Neural progenitor cell (in vitro differentiated cells): ENCODE results near the gene FAIM2. TPM values are rescaled to one million over a fixed set of nuclear protein-coding genes. Genes with fewer than 3 reads are reported as not detected.

Experiments
- DNase-seq: peaks from one replicate; pipeline ENCODE4 v3.0.0-alpha.2; 2016; ENCODE audit warnings: low spot score
- H2AFZ ChIP-seq: fragments of 200-600 bp; sonication (generic); replicated peaks from 2 replicates; pipeline ENCODE4 v1.6.1; 2016; ENCODE audit warnings: antibody characterized with exemption
- H3F3A ChIP-seq: fragments of 200-600 bp; sonication (generic); 2 replicates; pipeline ENCODE4 v1.6.1; 2016; ENCODE audit warnings: antibody characterized with exemption, low read depth
- H3K27ac ChIP-seq: fragments of 200-600 bp; sonication (generic); 2 replicates; pipeline ENCODE4 v1.5.1; 2016; ENCODE audit warnings: mild to moderate bottlenecking
- H3K27me3 ChIP-seq: fragments of 200-600 bp; sonication (generic); 2 replicates; pipeline ENCODE4 v1.6.1; 2016; ENCODE audit warnings: mild to moderate bottlenecking, moderate library complexity
- H3K36me3 ChIP-seq: fragments of 200-600 bp; sonication (generic); 2 replicates; pipeline ENCODE4 v1.5.1; 2016
- H3K4me1 ChIP-seq: fragments of 200-600 bp; sonication (generic); 2 replicates; pipeline ENCODE4 v1.6.1; 2016; ENCODE audit warnings: mixed run types
- H3K4me2 ChIP-seq: fragments of 200-600 bp; sonication (generic); 2 replicates; pipeline ENCODE4 v1.6.1; 2016
- H3K4me3 ChIP-seq: fragments of 200-600 bp; sonication (generic); 2 replicates; pipeline ENCODE4 v1.5.1; 2016
- H3K79me2 ChIP-seq: fragments of 200-600 bp; sonication (generic); 2 replicates; pipeline ENCODE4 v1.6.1; 2016; ENCODE audit warnings: low read depth
- H3K9ac ChIP-seq: fragments of 200-600 bp; sonication (generic); 2 replicates; pipeline ENCODE4 v1.6.1; 2016
- H3K9me3 ChIP-seq: fragments of 200-600 bp; sonication (generic); 2 replicates; pipeline ENCODE4 v1.5.1; 2016; ENCODE audit warnings: low read depth
- H4K20me1 ChIP-seq: fragments of 200-600 bp; sonication (generic); 2 replicates; pipeline ENCODE4 v1.6.1; 2016; ENCODE audit warnings: low read depth
- H3K27ac Mint-ChIP-seq: 3 replicates; pipeline ENCODE4 v1.8.0; 2021; ENCODE audit warnings: mixed read lengths
- H3K27me3 Mint-ChIP-seq: 2 replicates; pipeline ENCODE4 v1.8.0; 2022; ENCODE audit warnings: low read depth, mild to moderate bottlenecking, inconsistent platforms, moderate library complexity, mixed read lengths; ENCODE audit not compliant: insufficient read depth
- H3K36me3 Mint-ChIP-seq: 3 replicates; pipeline ENCODE4 v1.8.0; 2021; ENCODE audit warnings: mixed read lengths
- H3K4me1 Mint-ChIP-seq: 3 replicates; pipeline ENCODE4 v1.8.0; 2021; ENCODE audit warnings: mixed read lengths
- H3K4me3 Mint-ChIP-seq: 3 replicates; pipeline ENCODE4 v1.8.0; 2021; ENCODE audit warnings: mild to moderate bottlenecking, moderate library complexity, mixed read lengths
- H3K9me3 Mint-ChIP-seq: 3 replicates; pipeline ENCODE4 v1.8.0; 2020; ENCODE audit warnings: mixed read lengths
- EZH2 ChIP-seq: fragments of 200-600 bp; sonication (generic); IDR thresholded peaks from 2 replicates; pipeline ENCODE4 v1.6.1; 2017; ENCODE audit warnings: antibody characterized with exemption, mild to moderate bottlenecking, moderate library complexity
- EZH2phosphoT487 ChIP-seq: fragments of 200-600 bp; sonication (generic); IDR thresholded peaks from 2 replicates; pipeline ENCODE4 v1.6.1; 2017; ENCODE audit warnings: antibody characterized with exemption
- total RNA-seq: library from RNA; depleted of rRNA; stranded (reverse); fragments of >200 nt; gene quantifications from 2 replicates; pipeline ENCODE4 v1.2.3, GENCODE V29; 2015; ENCODE audit warnings: low replicate concordance
- TF ChIP-seq, protein P1 (sequence below): fragments of 200-600 bp; sonication (generic); IDR thresholded peaks from 2 replicates; pipeline ENCODE4 v1.5.1; 2017; ENCODE audit warnings: antibody characterized with exemption, mild to moderate bottlenecking

FAIM2 gene
- total RNA-seq, 1 donor from 2014 or later = 0.39 TPM

GRCh38 chr12:49874142-49874897 is 29.4 kb downstream of the FAIM2 start:
- H3K4me3 ChIP-seq = no peak overlapping the region
- no peaks in the 10 kb centered on the region for H4K20me1 ChIP-seq
- H3K27ac ChIP-seq = no peak overlapping the region
- Mint-ChIP-seq H3K27me3 (peaks cover 20% of the 10 kb centered on the region), H3K27ac (no peak overlapping the region), H3K4me3 (no peak overlapping the region), H3K9me3 (peaks cover 12% of the 10 kb centered on the region), H3K36me3 (no peaks in the 10 kb centered on the region), H3K4me1 (peaks cover 11% of the 10 kb centered on the region)
- H3K27me3 ChIP-seq = no peaks in the 10 kb centered on the region
- no peak for DNase-seq
- peaks cover 20% of the 10 kb centered on the region for H3F3A ChIP-seq
- H3K79me2 ChIP-seq = no peaks in the 10 kb centered on the region
- H2AFZ ChIP-seq = no peak overlapping the region
- H3K36me3 ChIP-seq = no peaks in the 10 kb centered on the region
- H3K9ac ChIP-seq = no peak overlapping the region
- no peaks in the 10 kb centered on the region for H3K9me3 ChIP-seq
- TF ChIP-seq, protein P1, sequence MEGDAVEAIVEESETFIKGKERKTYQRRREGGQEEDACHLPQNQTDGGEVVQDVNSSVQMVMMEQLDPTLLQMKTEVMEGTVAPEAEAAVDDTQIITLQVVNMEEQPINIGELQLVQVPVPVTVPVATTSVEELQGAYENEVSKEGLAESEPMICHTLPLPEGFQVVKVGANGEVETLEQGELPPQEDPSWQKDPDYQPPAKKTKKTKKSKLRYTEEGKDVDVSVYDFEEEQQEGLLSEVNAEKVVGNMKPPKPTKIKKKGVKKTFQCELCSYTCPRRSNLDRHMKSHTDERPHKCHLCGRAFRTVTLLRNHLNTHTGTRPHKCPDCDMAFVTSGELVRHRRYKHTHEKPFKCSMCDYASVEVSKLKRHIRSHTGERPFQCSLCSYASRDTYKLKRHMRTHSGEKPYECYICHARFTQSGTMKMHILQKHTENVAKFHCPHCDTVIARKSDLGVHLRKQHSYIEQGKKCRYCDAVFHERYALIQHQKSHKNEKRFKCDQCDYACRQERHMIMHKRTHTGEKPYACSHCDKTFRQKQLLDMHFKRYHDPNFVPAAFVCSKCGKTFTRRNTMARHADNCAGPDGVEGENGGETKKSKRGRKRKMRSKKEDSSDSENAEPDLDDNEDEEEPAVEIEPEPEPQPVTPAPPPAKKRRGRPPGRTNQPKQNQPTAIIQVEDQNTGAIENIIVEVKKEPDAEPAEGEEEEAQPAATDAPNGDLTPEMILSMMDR = no peak
- TF ChIP-seq EZH2phosphoT487 (no peak), EZH2 (no peak)
- H3K4me2 ChIP-seq = no peak overlapping the region
- no peaks in the 10 kb centered on the region for H3K4me1 ChIP-seq

DNA sequence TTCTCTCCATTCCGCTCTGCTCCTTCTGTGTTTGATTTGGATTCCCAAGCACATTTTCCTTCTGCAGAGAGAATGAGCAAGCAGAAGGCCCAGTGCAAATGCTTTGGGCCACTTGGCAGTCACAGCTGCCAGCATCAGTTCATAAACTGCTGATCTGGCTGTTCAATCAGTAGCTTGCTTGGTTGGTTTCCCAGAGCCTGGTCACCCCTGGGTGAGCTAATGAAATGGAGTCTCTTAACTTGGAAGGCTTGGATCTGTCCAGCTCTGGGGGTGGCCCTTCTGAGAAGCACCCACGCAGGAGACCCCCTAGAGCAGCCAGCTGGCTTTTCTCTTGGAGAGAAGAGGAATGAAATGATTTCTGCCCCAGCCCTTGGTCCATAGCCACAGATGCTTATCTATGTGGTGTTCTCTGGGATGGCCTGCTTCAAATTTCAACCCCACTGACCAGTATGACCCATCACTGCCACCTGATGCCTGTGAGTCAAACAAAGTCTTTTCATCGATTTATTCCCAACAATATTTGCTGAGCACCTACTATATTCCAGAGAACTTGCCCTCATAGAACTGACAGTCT is 30.3 kb downstream of the FAIM2 start:
- TF ChIP-seq, protein P1 = no peak
- TF ChIP-seq EZH2phosphoT487 (no peak), EZH2 (no peak)
- peaks cover 11% of the 10 kb centered on the region for H3K4me1 Mint-ChIP-seq
- Histone ChIP-seq H2AFZ (no peak overlapping the region), H4K20me1 (no peaks in the 10 kb centered on the region), H3K9me3 (no peaks in the 10 kb centered on the region), H3K4me3 (no peak overlapping the region), H3K4me2 (no peak overlapping the region), H3K9ac (no peak overlapping the region), H3F3A (peaks cover 11% of the 10 kb centered on the region), H3K27me3 (no peaks in the 10 kb centered on the region), H3K79me2 (no peaks in the 10 kb centered on the region), H3K27ac (no peak overlapping the region), H3K36me3 (no peaks in the 10 kb centered on the region), H3K4me1 (no peaks in the 10 kb centered on the region)
- H3K36me3 Mint-ChIP-seq = no peaks in the 10 kb centered on the region
- DNase-seq = no peak
- peaks cover 12% of the 10 kb centered on the region for H3K27me3 Mint-ChIP-seq
- no peak overlapping the region for H3K27ac Mint-ChIP-seq
- H3K4me3 Mint-ChIP-seq = no peak overlapping the region
- H3K9me3 Mint-ChIP-seq = peaks cover 4% of the 10 kb centered on the region

- Histone ChIP-seq H3F3A (peaks cover 5% of the 10 kb centered on the region), H3K79me2 (no peaks in the 10 kb centered on the region), H3K27ac (no peak overlapping the region), H4K20me1 (no peaks in the 10 kb centered on the region), H3K9ac (no peak overlapping the region), H3K4me1 (no peaks in the 10 kb centered on the region), H3K27me3 (no peaks in the 10 kb centered on the region), H3K36me3 (no peaks in the 10 kb centered on the region), H2AFZ (no peak overlapping the region), H3K4me2 (no peak overlapping the region), H3K4me3 (no peak overlapping the region), H3K9me3 (no peaks in the 10 kb centered on the region)
- no peak overlapping the region for H3K4me3 Mint-ChIP-seq
- H3K27me3 Mint-ChIP-seq = peaks cover 5% of the 10 kb centered on the region
- DNase-seq = no peak
- H3K36me3 Mint-ChIP-seq = no peaks in the 10 kb centered on the region
- TF ChIP-seq EZH2 (no peak), EZH2phosphoT487 (no peak)
- TF ChIP-seq, protein P1 = no peak
- H3K4me1 Mint-ChIP-seq = peaks cover 11% of the 10 kb centered on the region
- H3K27ac Mint-ChIP-seq = no peak overlapping the region
- peaks cover under 1% of the 10 kb centered on the region for H3K9me3 Mint-ChIP-seq
Measured at GRCh38 chr12:49872781-49873181, 30.9 kb downstream of the FAIM2 start.
